Gastrocnemius medialis (tissue), 4 donors: Measurements from ENCODE around the gene ZNF384. TPM values are rescaled to one million over a fixed set of nuclear protein-coding genes. Genes with fewer than 3 reads are reported as not detected.
A peak's percentile ranks its signal among the peaks of the same experiment; 100 is the strongest.

Experiments used
- ATAC-seq, 2 donors: fragments of 150-250 bp; one replicate each; pipeline ENCODE4 v1.9.1; 2016
- DNase-seq, 2 donors: peaks; one replicate each; pipeline ENCODE4 v3.0.0-alpha.2; 2019
- H3K27ac ChIP-seq, 4 donors: fragments of 200-600 bp; sonication (generic); 1 replicate in 1 of 4; 2 replicates in 3 of 4; pipeline ENCODE4 v1.5.1; 2016 to 2018; ENCODE audit warnings: mild to moderate bottlenecking in 2 of 4, moderate library complexity in 1 of 4
- H3K27me3 ChIP-seq, 3 donors: fragments of 200-600 bp; sonication (generic) in 2 of 3; 1 replicate in 1 of 3; 2 replicates in 2 of 3; pipeline versions ENCODE4 v1.5.1 to v1.6.0; 2016 to 2019; ENCODE audit warnings: mild to moderate bottlenecking in 1 of 3, moderate library complexity in 1 of 3
- H3K36me3 ChIP-seq, 2 donors: fragments of 200-600 bp; sonication (generic) in 1 of 2; one replicate each; pipeline ENCODE4 v1.5.1; 2017 to 2018
- H3K4me1 ChIP-seq, 2 donors: fragments of 200-600 bp; sonication (generic) in 1 of 2; one replicate each; pipeline ENCODE4 v1.5.1; 2016 to 2017; ENCODE audit warnings: mild to moderate bottlenecking in 2 of 2
- H3K4me3 ChIP-seq, 4 donors: fragments of 200-600 bp; sonication (generic) in 3 of 4; 1 replicate in 1 of 4; 2 replicates in 3 of 4; pipeline ENCODE4 v1.5.1; 2016 to 2019; ENCODE audit warnings: mild to moderate bottlenecking in 2 of 4
- H3K9me3 ChIP-seq, 3 donors: fragments of 200-600 bp; sonication (generic) in 2 of 3; 1 replicate in 1 of 3; 2 replicates in 2 of 3; pipeline ENCODE4 v1.5.1; 2016 to 2019
- CTCF ChIP-seq, 5 experiments: fragments of 450-650 bp in 3 of 5; fragments of 200-600 bp in 2 of 5; sonication (generic) in 2 of 5; IDR thresholded peaks in 4 of 5; conservative IDR thresholded peaks in 1 of 5; 1 replicate in 4 of 5; 2 replicates in 1 of 5; pipeline ENCODE4 v1.5.1; 2016 to 2019; ENCODE audit warnings: antibody characterized with exemption in 5 of 5, mild to moderate bottlenecking in 3 of 5, moderate library complexity in 3 of 5
- POLR2A ChIP-seq, 2 donors: fragments of 450-650 bp; IDR thresholded peaks; one replicate each; pipeline ENCODE4 v1.6.1; 2017; ENCODE audit warnings: antibody characterized with exemption in 2 of 2, mild to moderate bottlenecking in 2 of 2, moderate library complexity in 2 of 2
- in situ Hi-C, 4 donors: fragments of 200-750 bp; cut with MboI; loops; one replicate each; pipeline versions ENCODE4 v1.15.0 to v1.8.0; 2017; ENCODE audit warnings: low sequenced_read_pairs in 4 of 4
- intact Hi-C: fragments of 100-400 bp; cut with DNase I; formaldehyde crosslinking; loops from one replicate; pipeline ENCODE4 v1.15.1; 2023; ENCODE audit warnings: low total_unique reads
- total RNA-seq, 4 donors: library from RNA; depleted of rRNA; stranded (reverse); fragments of >200 nt; gene quantifications; one replicate each; pipeline versions ENCODE4 v1.1.0 to v1.2.3, GENCODE V29; 2016

The ZNF384 gene
- total RNA-seq, 4 donors from 2014 or later: 22.4 to 35.3 (median 27.9) TPM

GRCh38 chr12:6692888-6693287 lies 3.7 kb upstream of the ZNF384 start:
- Histone ChIP-seq H3K27me3 (peaks cover 14 to 34% (median 23%) of the 10 kb centered on the region in 3 donors), H3K4me1 (peaks cover 12 to 19% of the 10 kb centered on the region in 2 donors), H3K9me3 (no peaks in the 10 kb centered on the region), H3K27ac (no peak overlapping the region), H3K4me3 (no peak overlapping the region), H3K36me3 (no peaks in the 10 kb centered on the region)
- in situ Hi-C loops (no loop called here), intact Hi-C loops (no loop called here)
- DNase-seq: no peak
- TF ChIP-seq CTCF (IDR thresholded peaks at IDR 0.05 in 4 of 5, conservative IDR thresholded peaks at IDR 0.05 in 1 of 5): no peak
- no peak for TF ChIP-seq POLR2A (IDR thresholded peaks at IDR 0.05)
- no peak for ATAC-seq

GRCh38 chr12:6691473-6691872 lies 2.3 kb upstream of the ZNF384 start:
- Histone ChIP-seq H3K4me1 (peaks cover 26 to 30% of the 10 kb centered on the region in 2 donors), H3K4me3 (no peak overlapping the region), H3K27me3 (peaks cover 11 to 20% (median 15%) of the 10 kb centered on the region in 3 donors), H3K36me3 (no peaks in the 10 kb centered on the region), H3K9me3 (no peaks in the 10 kb centered on the region), H3K27ac (no peak overlapping the region)
- no peak for DNase-seq
- intact Hi-C loops (no loop called here), in situ Hi-C loops (no loop called here)
- ATAC-seq: no peak
- no peak for TF ChIP-seq POLR2A (IDR thresholded peaks at IDR 0.05)
- no peak for TF ChIP-seq CTCF (IDR thresholded peaks at IDR 0.05 in 4 of 5, conservative IDR thresholded peaks at IDR 0.05 in 1 of 5)

- Histone ChIP-seq H3K9me3 (no peaks in the 10 kb centered on the region), H3K36me3 (no peaks in the 10 kb centered on the region), H3K27me3 (no peaks in the 10 kb centered on the region), H3K4me1 (peaks cover 27 to 30% of the 10 kb centered on the region in 2 donors), H3K4me3 (peak overlapping the region; percentile 79 to 92 (median 88)), H3K27ac (peak overlapping the region; percentile 94 to 98 (median 96))
- intact Hi-C loops: loop anchor here (2.0 to 10.0 kb wide), 4 partner anchors 80 to 351 kb away; partner anchors contain the start of genes EMG1, MRPL51, NCAPD2 and PHB2
- DNase-seq: peak in 1 of 2 donors; percentile 36
- TF ChIP-seq CTCF (IDR thresholded peaks at IDR 0.05 in 4 of 5, conservative IDR thresholded peaks at IDR 0.05 in 1 of 5): no peak
- TF ChIP-seq POLR2A (IDR thresholded peaks at IDR 0.05): no peak
- in situ Hi-C loops: no loop called here
- no peak for ATAC-seq
Measured at GRCh38 chr12:6688543-6688998, 604 bp downstream of the ZNF384 start.

- peaks cover 27 to 28% of the 10 kb centered on the region in 2 donors for H3K4me1 ChIP-seq
- no peak overlapping the region for H3K4me3 ChIP-seq
- TF ChIP-seq CTCF (IDR thresholded peaks at IDR 0.05 in 4 of 5, conservative IDR thresholded peaks at IDR 0.05 in 1 of 5): no peak
- TF ChIP-seq POLR2A (IDR thresholded peaks at IDR 0.05): no peak
- ATAC-seq: no peak
- H3K36me3 ChIP-seq: peaks cover 0 to 16% of the 10 kb centered on the region in 2 donors
- no peak for DNase-seq
- H3K27me3 ChIP-seq: no peaks in the 10 kb centered on the region
- no peaks in the 10 kb centered on the region for H3K9me3 ChIP-seq
- H3K27ac ChIP-seq: no peak overlapping the region
- in situ Hi-C loops: no loop called here
- intact Hi-C loops: loop anchor here (5.0 to 10.0 kb wide), 3 partner anchors 191 to 349 kb away; partner anchors contain the start of genes EMG1, MRPL51, NCAPD2 and PHB2
Measured at GRCh38 chr12:6685814-6686213, 3.4 kb downstream of the ZNF384 start.
